ENCODE data around the gene ARHGEF3. TPM values are rescaled to one million over a fixed set of nuclear protein-coding genes. Genes with fewer than 3 reads are reported as not detected.
A peak's percentile ranks its signal among the peaks of the same experiment; 100 is the strongest.

Gene ARHGEF3
- total RNA-seq, 1 donor from 2014 or later, result 72.2 TPM

DNA sequence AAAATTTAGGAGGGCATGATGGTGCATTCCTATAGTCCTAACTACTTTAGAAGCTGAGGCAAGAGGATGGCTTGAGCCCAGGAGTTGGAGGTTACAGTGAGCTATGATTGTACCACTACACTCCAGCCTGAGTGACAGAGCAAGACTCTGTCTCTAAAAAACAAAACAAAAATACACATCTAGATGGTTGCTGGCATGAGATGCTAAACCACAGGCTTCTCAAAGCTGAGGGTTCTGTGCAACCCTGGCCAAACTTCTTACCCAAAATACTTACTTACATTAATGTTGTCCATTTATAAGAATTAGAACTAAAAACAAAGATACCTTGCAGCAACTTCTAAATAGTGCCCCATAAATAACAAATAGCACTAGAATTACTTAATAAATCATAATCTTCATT lies 14.3 kb upstream of the ARHGEF3 start:
- Mint-ChIP-seq H3K4me3 (ENCODE audit: low read depth) (no peak overlapping the region), H3K4me1 (ENCODE audit: low read depth) (peaks cover 39% of the 10 kb centered on the region), H3K27me3 (no peaks in the 10 kb centered on the region), H3K9me3 (ENCODE audit: low read depth) (no peaks in the 10 kb centered on the region), H3K27ac (no peak overlapping the region), H3K36me3 (ENCODE audit: insufficient read depth) (no peaks in the 10 kb centered on the region)
- TF ChIP-seq, protein P1, sequence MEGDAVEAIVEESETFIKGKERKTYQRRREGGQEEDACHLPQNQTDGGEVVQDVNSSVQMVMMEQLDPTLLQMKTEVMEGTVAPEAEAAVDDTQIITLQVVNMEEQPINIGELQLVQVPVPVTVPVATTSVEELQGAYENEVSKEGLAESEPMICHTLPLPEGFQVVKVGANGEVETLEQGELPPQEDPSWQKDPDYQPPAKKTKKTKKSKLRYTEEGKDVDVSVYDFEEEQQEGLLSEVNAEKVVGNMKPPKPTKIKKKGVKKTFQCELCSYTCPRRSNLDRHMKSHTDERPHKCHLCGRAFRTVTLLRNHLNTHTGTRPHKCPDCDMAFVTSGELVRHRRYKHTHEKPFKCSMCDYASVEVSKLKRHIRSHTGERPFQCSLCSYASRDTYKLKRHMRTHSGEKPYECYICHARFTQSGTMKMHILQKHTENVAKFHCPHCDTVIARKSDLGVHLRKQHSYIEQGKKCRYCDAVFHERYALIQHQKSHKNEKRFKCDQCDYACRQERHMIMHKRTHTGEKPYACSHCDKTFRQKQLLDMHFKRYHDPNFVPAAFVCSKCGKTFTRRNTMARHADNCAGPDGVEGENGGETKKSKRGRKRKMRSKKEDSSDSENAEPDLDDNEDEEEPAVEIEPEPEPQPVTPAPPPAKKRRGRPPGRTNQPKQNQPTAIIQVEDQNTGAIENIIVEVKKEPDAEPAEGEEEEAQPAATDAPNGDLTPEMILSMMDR (IDR thresholded peaks at IDR 0.05; ENCODE audit: unreplicated experiment), result no peak
- no peak for DNase-seq (ENCODE audit: low spot score, unreplicated experiment)

DNA sequence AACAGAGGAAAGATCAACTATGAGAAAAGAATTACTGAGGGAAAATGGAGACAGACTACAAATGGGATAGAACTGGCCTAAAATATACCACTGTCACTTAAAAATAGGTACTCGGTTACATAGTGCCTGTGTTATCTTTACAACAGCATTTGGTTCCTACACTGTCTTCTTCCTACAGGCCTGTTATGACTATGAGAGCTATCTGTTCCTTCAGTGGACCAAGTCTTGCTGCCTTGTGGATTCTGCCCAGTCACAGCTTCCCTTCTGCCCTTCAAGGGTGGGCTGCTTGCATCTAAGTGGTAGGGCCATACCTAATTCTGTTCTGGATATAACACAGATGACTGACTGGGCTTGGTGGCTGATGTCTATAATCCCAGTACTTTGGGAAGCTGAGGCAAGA lies 13.8 kb upstream of the ARHGEF3 start:
- H3K4me3 Mint-ChIP-seq (ENCODE audit: low read depth), result no peak overlapping the region
- H3K27ac Mint-ChIP-seq, result no peak overlapping the region
- no peaks in the 10 kb centered on the region for H3K36me3 Mint-ChIP-seq (ENCODE audit: insufficient read depth)
- TF ChIP-seq, protein P1 (IDR thresholded peaks at IDR 0.05; ENCODE audit: unreplicated experiment), result no peak
- DNase-seq (ENCODE audit: low spot score, unreplicated experiment), result no peak
- peaks cover 41% of the 10 kb centered on the region for H3K4me1 Mint-ChIP-seq (ENCODE audit: low read depth)
- H3K9me3 Mint-ChIP-seq (ENCODE audit: low read depth), result no peaks in the 10 kb centered on the region
- H3K27me3 Mint-ChIP-seq, result no peaks in the 10 kb centered on the region

DNA sequence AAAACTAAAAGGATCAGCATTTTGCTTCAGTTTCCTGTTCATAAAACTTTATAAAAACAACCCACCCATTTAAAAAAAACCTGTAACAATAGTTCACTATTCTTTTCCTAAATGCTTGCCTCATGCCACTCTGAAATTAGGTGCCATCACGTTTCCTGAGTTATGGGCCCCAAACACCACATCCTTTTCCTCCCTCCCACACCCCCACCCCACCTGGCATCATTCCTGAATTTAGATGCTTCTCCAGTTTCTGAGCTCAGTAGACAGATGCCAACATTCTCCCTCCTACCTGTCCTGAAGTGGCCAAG lies 11.9 kb upstream of the ARHGEF3 start:
- Mint-ChIP-seq H3K36me3 (ENCODE audit: insufficient read depth) (no peaks in the 10 kb centered on the region), H3K27me3 (no peaks in the 10 kb centered on the region), H3K4me3 (ENCODE audit: low read depth) (no peak overlapping the region), H3K4me1 (ENCODE audit: low read depth) (peaks cover 36% of the 10 kb centered on the region), H3K27ac (no peak overlapping the region), H3K9me3 (ENCODE audit: low read depth) (no peaks in the 10 kb centered on the region)
- TF ChIP-seq, protein P1 (IDR thresholded peaks at IDR 0.05; ENCODE audit: unreplicated experiment), result no peak
- DNase-seq (ENCODE audit: low spot score, unreplicated experiment), result no peak

DNA sequence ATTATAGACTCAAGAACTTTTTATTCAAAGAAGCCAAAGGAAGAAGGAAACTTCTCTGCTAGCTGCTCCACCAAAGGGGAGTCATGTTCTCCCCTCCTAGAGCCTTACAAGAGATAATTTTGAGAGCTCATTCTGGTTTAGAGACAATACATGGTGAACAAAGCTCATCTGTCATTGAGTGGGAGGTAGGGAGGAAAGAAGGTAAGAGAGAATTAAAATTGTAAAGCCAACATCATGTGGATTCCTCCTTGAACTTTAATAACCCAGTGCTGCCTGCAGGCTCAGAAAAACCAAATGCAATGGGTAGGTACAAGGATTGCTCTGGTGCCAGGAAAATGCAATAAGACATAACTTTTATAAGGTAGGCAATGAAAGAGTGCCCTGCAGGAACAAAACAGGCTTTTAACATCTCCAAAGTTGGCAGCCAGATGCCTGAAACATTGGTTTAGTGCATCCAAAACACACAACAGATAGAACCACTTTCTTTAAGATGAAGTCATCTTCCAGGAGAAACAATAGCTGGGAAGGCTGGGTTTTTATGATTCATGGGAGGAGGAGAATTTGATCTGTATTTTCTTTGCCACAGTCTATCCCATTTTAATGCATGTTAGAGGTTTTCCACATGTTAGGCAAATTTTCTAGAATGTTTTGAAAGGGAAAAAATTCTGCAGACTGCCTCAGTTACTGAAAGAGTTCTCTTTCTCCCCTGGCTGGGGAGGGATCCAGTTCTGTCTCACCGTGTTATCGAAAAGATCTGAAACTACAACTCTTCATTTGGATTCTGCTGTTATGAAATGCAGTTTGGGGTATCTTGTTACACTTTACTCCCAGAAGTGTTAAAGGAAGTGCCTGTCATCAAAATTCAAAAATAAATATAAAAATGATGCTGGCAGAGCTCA lies 11.3 kb upstream of the ARHGEF3 start:
- Mint-ChIP-seq H3K27ac (no peak overlapping the region), H3K4me3 (ENCODE audit: low read depth) (no peak overlapping the region), H3K9me3 (ENCODE audit: low read depth) (no peaks in the 10 kb centered on the region), H3K4me1 (ENCODE audit: low read depth) (peaks cover 30% of the 10 kb centered on the region), H3K27me3 (no peaks in the 10 kb centered on the region), H3K36me3 (ENCODE audit: insufficient read depth) (no peaks in the 10 kb centered on the region)
- DNase-seq (ENCODE audit: low spot score, unreplicated experiment), result no peak
- TF ChIP-seq, protein P1 (IDR thresholded peaks at IDR 0.05; ENCODE audit: unreplicated experiment), result no peak

DNA sequence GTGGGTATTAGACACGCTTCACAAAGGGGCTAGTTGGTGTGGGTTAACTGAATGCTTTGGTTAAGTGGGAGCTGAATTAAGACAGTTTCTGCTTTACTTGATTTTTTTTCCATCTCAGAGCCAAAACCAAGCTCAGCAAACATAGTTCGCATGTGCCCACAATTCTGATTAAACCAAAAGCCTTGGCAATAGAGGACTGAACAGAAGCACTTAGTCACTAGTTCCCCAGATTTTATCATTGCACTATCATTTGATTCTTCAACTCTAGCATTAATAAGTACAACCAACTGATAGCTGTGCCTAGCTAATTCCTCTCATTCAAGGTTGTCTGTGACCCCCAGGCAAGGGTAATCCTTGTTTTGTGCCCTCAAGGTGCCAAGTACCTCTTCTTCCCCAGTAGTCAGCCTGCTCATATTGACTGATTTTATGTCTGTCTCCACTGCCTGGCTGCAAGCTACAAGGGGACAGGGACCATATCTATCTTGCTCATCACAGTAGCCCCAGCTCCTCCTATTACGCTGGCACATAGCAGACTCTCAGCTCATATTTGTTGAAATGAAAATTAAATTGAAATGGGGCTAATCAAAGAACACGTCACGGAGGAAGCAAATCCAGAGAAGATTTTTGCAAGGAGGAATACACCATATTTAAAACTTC lies 9.9 kb upstream of the ARHGEF3 start:
- peak overlapping the region; percentile 60 for H3K27ac Mint-ChIP-seq
- TF ChIP-seq, protein P1 (IDR thresholded peaks at IDR 0.05; ENCODE audit: unreplicated experiment), result no peak
- H3K9me3 Mint-ChIP-seq (ENCODE audit: low read depth), result no peaks in the 10 kb centered on the region
- DNase-seq (ENCODE audit: low spot score, unreplicated experiment), result no peak
- no peak overlapping the region for H3K4me3 Mint-ChIP-seq (ENCODE audit: low read depth)
- no peaks in the 10 kb centered on the region for H3K27me3 Mint-ChIP-seq
- no peaks in the 10 kb centered on the region for H3K36me3 Mint-ChIP-seq (ENCODE audit: insufficient read depth)
- peaks cover 27% of the 10 kb centered on the region for H3K4me1 Mint-ChIP-seq (ENCODE audit: low read depth)
